HEK293T (cell line): Measurements from ENCODE around the gene SMC5.

Source experiments
- FOXA1 ChIP-seq: fragments of 450-650 bp; IDR thresholded peaks from 2 replicates; pipeline ENCODE4 v1.6.1; 2016; ENCODE audit warnings: mild to moderate bottlenecking
- LEF1 ChIP-seq: fragments of 450-650 bp; IDR thresholded peaks from 2 replicates; pipeline ENCODE4 v1.6.1; 2017; ENCODE audit warnings: mild to moderate bottlenecking, borderline replicate concordance
- PKNOX1 ChIP-seq: fragments of 450-650 bp; IDR thresholded peaks from 2 replicates; pipeline ENCODE4 v1.6.1; 2016
- SP1 ChIP-seq: fragments of 450-650 bp; IDR thresholded peaks from 2 replicates; pipeline ENCODE4 v1.6.1; 2017
- TARDBP ChIP-seq: fragments of 450-650 bp; IDR thresholded peaks from 2 replicates; pipeline ENCODE4 v1.6.1; 2016
- ZNF384 ChIP-seq: fragments of 450-650 bp; IDR thresholded peaks from 2 replicates; pipeline ENCODE4 v1.6.1; 2016

- TF ChIP-seq ZNF384 (no peak), SP1 (no peak), LEF1 (no peak), FOXA1 (no peak), PKNOX1 (no peak), TARDBP (no peak)
Measured at GRCh38 chr9:70228118-70228517, 30.7 kb upstream of the SMC5 start.
